ENCODE results near the gene PREX1.

The PREX1 gene

DNA sequence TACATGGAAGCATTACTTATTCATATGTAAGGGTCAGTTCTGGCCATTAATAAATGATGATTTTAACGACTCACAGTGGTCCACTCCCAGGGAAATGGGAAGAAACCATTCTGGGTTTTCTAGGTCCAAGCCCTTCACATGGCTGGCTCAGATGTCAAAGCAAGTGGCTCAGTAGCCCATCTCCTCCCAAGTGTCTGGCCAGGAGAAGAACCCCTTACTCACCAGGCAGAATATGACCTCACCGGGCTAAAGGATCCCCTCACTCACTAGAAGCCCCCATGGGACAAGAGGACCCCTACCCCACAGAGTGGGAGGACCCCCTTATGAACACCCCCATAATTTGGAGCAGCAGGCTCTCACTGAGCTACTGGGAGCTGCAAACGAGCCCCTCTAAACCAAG is 34.0 kb downstream of the PREX1 start:
- no peak overlapping the region for H3K27ac ChIP-seq
- H3K27me3 ChIP-seq (ENCODE audit: insufficient read depth, low read depth), result no peaks in the 10 kb centered on the region
- no peak for TF ChIP-seq CTCF (conservative IDR thresholded peaks at IDR 0.05; ENCODE audit: low read depth, low read length)
- H3K4me3 ChIP-seq (IDR thresholded peaks at IDR 0.05; ENCODE audit: insufficient read depth, low read depth, low read length), result no peak overlapping the region
- no peaks in the 10 kb centered on the region for H3K79me2 ChIP-seq (ENCODE audit: insufficient read depth, low read depth)
- H3K4me2 ChIP-seq, result no peak overlapping the region
- no peak overlapping the region for H3K9ac ChIP-seq
- H3K4me1 ChIP-seq (ENCODE audit: low read depth, poor library complexity, severe bottlenecking), result no peaks in the 10 kb centered on the region
- H4K20me1 ChIP-seq (ENCODE audit: insufficient read depth), result no peaks in the 10 kb centered on the region
- no peak overlapping the region for H2AFZ ChIP-seq (ENCODE audit: low read depth)
- no peaks in the 10 kb centered on the region for H3K36me3 ChIP-seq (ENCODE audit: insufficient read depth)

- no peak for TF ChIP-seq CTCF (conservative IDR thresholded peaks at IDR 0.05; ENCODE audit: low read depth, low read length)
- Histone ChIP-seq H3K4me3 (IDR thresholded peaks at IDR 0.05; ENCODE audit: insufficient read depth, low read depth, low read length) (no peak overlapping the region), H4K20me1 (ENCODE audit: insufficient read depth) (no peaks in the 10 kb centered on the region), H3K36me3 (ENCODE audit: insufficient read depth) (no peaks in the 10 kb centered on the region), H2AFZ (ENCODE audit: low read depth) (no peak overlapping the region), H3K4me1 (ENCODE audit: low read depth, poor library complexity, severe bottlenecking) (no peaks in the 10 kb centered on the region), H3K27ac (no peak overlapping the region), H3K9ac (no peak overlapping the region), H3K79me2 (ENCODE audit: insufficient read depth, low read depth) (no peaks in the 10 kb centered on the region), H3K27me3 (ENCODE audit: insufficient read depth, low read depth) (no peaks in the 10 kb centered on the region), H3K4me2 (no peak overlapping the region)
Measured at GRCh38 chr20:48791666-48792071, 36.1 kb downstream of the PREX1 start.

GRCh38 chr20:48791014-48791413 is 36.8 kb downstream of the PREX1 start:
- no peak overlapping the region for H2AFZ ChIP-seq (ENCODE audit: low read depth)
- H3K36me3 ChIP-seq (ENCODE audit: insufficient read depth), result no peaks in the 10 kb centered on the region
- H3K79me2 ChIP-seq (ENCODE audit: insufficient read depth, low read depth), result no peaks in the 10 kb centered on the region
- H3K9ac ChIP-seq, result no peak overlapping the region
- H3K27me3 ChIP-seq (ENCODE audit: insufficient read depth, low read depth), result no peaks in the 10 kb centered on the region
- TF ChIP-seq CTCF (conservative IDR thresholded peaks at IDR 0.05; ENCODE audit: low read depth, low read length), result no peak
- no peaks in the 10 kb centered on the region for H4K20me1 ChIP-seq (ENCODE audit: insufficient read depth)
- H3K4me3 ChIP-seq (IDR thresholded peaks at IDR 0.05; ENCODE audit: insufficient read depth, low read depth, low read length), result no peak overlapping the region
- H3K4me1 ChIP-seq (ENCODE audit: low read depth, poor library complexity, severe bottlenecking), result no peaks in the 10 kb centered on the region
- H3K27ac ChIP-seq, result no peak overlapping the region
- H3K4me2 ChIP-seq, result no peak overlapping the region

- no peaks in the 10 kb centered on the region for H3K36me3 ChIP-seq (ENCODE audit: insufficient read depth)
- H3K4me1 ChIP-seq (ENCODE audit: low read depth, poor library complexity, severe bottlenecking), result no peaks in the 10 kb centered on the region
- H3K27me3 ChIP-seq (ENCODE audit: insufficient read depth, low read depth), result no peaks in the 10 kb centered on the region
- H3K4me3 ChIP-seq (IDR thresholded peaks at IDR 0.05; ENCODE audit: insufficient read depth, low read depth, low read length), result no peak overlapping the region
- no peaks in the 10 kb centered on the region for H4K20me1 ChIP-seq (ENCODE audit: insufficient read depth)
- no peak overlapping the region for H3K27ac ChIP-seq
- H3K9ac ChIP-seq, result no peak overlapping the region
- TF ChIP-seq CTCF (conservative IDR thresholded peaks at IDR 0.05; ENCODE audit: low read depth, low read length), result no peak
- no peak overlapping the region for H3K4me2 ChIP-seq
- H3K79me2 ChIP-seq (ENCODE audit: insufficient read depth, low read depth), result no peaks in the 10 kb centered on the region
- H2AFZ ChIP-seq (ENCODE audit: low read depth), result no peak overlapping the region
Measured at GRCh38 chr20:48790473-48791003, 37.3 kb downstream of the PREX1 start.
